ENCODE data around the gene ZNF691.

ZNF691 gene

DNA sequence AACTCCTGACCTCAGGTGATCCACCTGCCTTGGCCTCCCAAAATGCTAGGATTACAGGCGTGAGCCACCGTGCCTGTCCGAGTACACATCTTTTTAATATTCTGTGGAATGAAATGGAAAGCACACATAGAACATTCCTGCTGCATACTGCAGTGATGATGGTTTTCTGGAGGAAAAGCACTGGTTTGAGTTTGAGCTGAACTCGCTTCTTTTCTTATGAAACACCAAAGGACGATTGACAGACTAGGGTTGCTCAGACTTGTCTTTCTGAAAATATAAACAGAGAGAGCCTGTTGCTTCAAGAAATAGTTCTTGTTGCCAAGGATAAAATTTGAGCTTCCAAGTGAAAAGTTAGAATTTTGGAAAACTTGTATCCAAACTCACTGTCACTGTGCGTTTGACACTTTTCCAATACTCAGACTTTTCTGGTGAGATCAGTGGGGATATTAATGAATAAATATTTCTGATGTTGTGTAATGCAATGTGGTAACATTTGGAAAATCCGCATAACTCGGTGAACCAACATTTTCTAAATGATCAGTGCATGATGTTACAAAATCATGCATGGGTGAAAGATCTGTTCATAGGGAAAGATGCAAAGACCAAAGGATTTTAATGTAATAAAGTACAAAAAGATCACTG is 44.5 kb upstream of the ZNF691 start:
- Histone ChIP-seq H3K27me3 (ENCODE audit: insufficient read depth, low read length, poor library complexity, severe bottlenecking) (no peaks in the 10 kb centered on the region), H2AFZ (ENCODE audit: low read length) (no peak overlapping the region), H3K79me2 (ENCODE audit: insufficient read depth, low read length) (no peaks in the 10 kb centered on the region), H3K4me3 (ENCODE audit: low read length, poor library complexity, severe bottlenecking) (no peak overlapping the region), H3K9ac (ENCODE audit: low read depth, low read length, poor library complexity, severe bottlenecking) (no peak overlapping the region), H3K9me3 (ENCODE audit: insufficient read depth, low read depth, low read length) (no peaks in the 10 kb centered on the region), H3K9me2 (replicated peaks; ENCODE audit: low read depth, low read length) (no peaks in the 10 kb centered on the region), H3K4me2 (ENCODE audit: low read depth, low read length, poor library complexity, severe bottlenecking) (no peak overlapping the region), H3K36me3 (ENCODE audit: insufficient read depth, low read length) (no peaks in the 10 kb centered on the region), H4K20me1 (ENCODE audit: insufficient read depth, low read length, poor library complexity, severe bottlenecking) (no peaks in the 10 kb centered on the region), H3F3A (ENCODE audit: low read depth) (no peaks in the 10 kb centered on the region), H3K4me1 (ENCODE audit: insufficient read depth, low read length, poor library complexity, severe bottlenecking) (no peaks in the 10 kb centered on the region)
- TF ChIP-seq, protein P1, sequence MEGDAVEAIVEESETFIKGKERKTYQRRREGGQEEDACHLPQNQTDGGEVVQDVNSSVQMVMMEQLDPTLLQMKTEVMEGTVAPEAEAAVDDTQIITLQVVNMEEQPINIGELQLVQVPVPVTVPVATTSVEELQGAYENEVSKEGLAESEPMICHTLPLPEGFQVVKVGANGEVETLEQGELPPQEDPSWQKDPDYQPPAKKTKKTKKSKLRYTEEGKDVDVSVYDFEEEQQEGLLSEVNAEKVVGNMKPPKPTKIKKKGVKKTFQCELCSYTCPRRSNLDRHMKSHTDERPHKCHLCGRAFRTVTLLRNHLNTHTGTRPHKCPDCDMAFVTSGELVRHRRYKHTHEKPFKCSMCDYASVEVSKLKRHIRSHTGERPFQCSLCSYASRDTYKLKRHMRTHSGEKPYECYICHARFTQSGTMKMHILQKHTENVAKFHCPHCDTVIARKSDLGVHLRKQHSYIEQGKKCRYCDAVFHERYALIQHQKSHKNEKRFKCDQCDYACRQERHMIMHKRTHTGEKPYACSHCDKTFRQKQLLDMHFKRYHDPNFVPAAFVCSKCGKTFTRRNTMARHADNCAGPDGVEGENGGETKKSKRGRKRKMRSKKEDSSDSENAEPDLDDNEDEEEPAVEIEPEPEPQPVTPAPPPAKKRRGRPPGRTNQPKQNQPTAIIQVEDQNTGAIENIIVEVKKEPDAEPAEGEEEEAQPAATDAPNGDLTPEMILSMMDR (conservative IDR thresholded peaks at IDR 0.05; ENCODE audit: low read length), result no peak
- no peak for TF ChIP-seq EZH2phosphoT487 (IDR thresholded peaks at IDR 0.05; ENCODE audit: borderline replicate concordance)

GRCh38 chr1:42806171-42806570 is 40.2 kb upstream of the ZNF691 start:
- no peak overlapping the region for H2AFZ ChIP-seq (ENCODE audit: low read length)
- no peaks in the 10 kb centered on the region for H3K4me1 ChIP-seq (ENCODE audit: insufficient read depth, low read length, poor library complexity, severe bottlenecking)
- H3K79me2 ChIP-seq (ENCODE audit: insufficient read depth, low read length), result no peaks in the 10 kb centered on the region
- H3K4me2 ChIP-seq (ENCODE audit: low read depth, low read length, poor library complexity, severe bottlenecking), result no peak overlapping the region
- no peaks in the 10 kb centered on the region for H3K36me3 ChIP-seq (ENCODE audit: insufficient read depth, low read length)
- no peaks in the 10 kb centered on the region for H3F3A ChIP-seq (ENCODE audit: low read depth)
- no peaks in the 10 kb centered on the region for H3K9me3 ChIP-seq (ENCODE audit: insufficient read depth, low read depth, low read length)
- TF ChIP-seq EZH2phosphoT487 (IDR thresholded peaks at IDR 0.05; ENCODE audit: borderline replicate concordance), result no peak
- TF ChIP-seq, protein P1 (conservative IDR thresholded peaks at IDR 0.05; ENCODE audit: low read length), result no peak
- no peaks in the 10 kb centered on the region for H3K27me3 ChIP-seq (ENCODE audit: insufficient read depth, low read length, poor library complexity, severe bottlenecking)
- H4K20me1 ChIP-seq (ENCODE audit: insufficient read depth, low read length, poor library complexity, severe bottlenecking), result no peaks in the 10 kb centered on the region
- no peak overlapping the region for H3K9ac ChIP-seq (ENCODE audit: low read depth, low read length, poor library complexity, severe bottlenecking)
- H3K9me2 ChIP-seq (replicated peaks; ENCODE audit: low read depth, low read length), result no peaks in the 10 kb centered on the region
- H3K4me3 ChIP-seq (ENCODE audit: low read length, poor library complexity, severe bottlenecking), result no peak overlapping the region

- no peaks in the 10 kb centered on the region for H3K27me3 ChIP-seq (ENCODE audit: insufficient read depth, low read length, poor library complexity, severe bottlenecking)
- no peak overlapping the region for H3K4me3 ChIP-seq (ENCODE audit: low read length, poor library complexity, severe bottlenecking)
- H3K4me2 ChIP-seq (ENCODE audit: low read depth, low read length, poor library complexity, severe bottlenecking), result no peak overlapping the region
- H3K36me3 ChIP-seq (ENCODE audit: insufficient read depth, low read length), result no peaks in the 10 kb centered on the region
- no peaks in the 10 kb centered on the region for H3F3A ChIP-seq (ENCODE audit: low read depth)
- no peaks in the 10 kb centered on the region for H3K79me2 ChIP-seq (ENCODE audit: insufficient read depth, low read length)
- H4K20me1 ChIP-seq (ENCODE audit: insufficient read depth, low read length, poor library complexity, severe bottlenecking), result no peaks in the 10 kb centered on the region
- H2AFZ ChIP-seq (ENCODE audit: low read length), result no peak overlapping the region
- no peaks in the 10 kb centered on the region for H3K9me3 ChIP-seq (ENCODE audit: insufficient read depth, low read depth, low read length)
- H3K9me2 ChIP-seq (replicated peaks; ENCODE audit: low read depth, low read length), result no peaks in the 10 kb centered on the region
- no peak overlapping the region for H3K9ac ChIP-seq (ENCODE audit: low read depth, low read length, poor library complexity, severe bottlenecking)
- H3K4me1 ChIP-seq (ENCODE audit: insufficient read depth, low read length, poor library complexity, severe bottlenecking), result no peaks in the 10 kb centered on the region
- no peak for TF ChIP-seq EZH2phosphoT487 (IDR thresholded peaks at IDR 0.05; ENCODE audit: borderline replicate concordance)
- TF ChIP-seq, protein P1 (conservative IDR thresholded peaks at IDR 0.05; ENCODE audit: low read length), result no peak
Measured at GRCh38 chr1:42806593-42806992, 39.8 kb upstream of the ZNF691 start.
